ENCODE measurements around the gene GGT5. TPM values are rescaled to one million over a fixed set of nuclear protein-coding genes. Genes with fewer than 3 reads are reported as not detected.
A peak's percentile ranks its signal among the peaks of the same experiment; 100 is the strongest.
"Not testable (repeated sequence)": the region's sequence is repeated elsewhere in the genome, so short reads cannot be mapped to it uniquely, and the experiment has no call there.

GGT5 gene
- total RNA-seq, 4 donors from 2014 or later: 8.9 to 25.2 (median 12.3) TPM

GRCh38 chr22:24259459-24259858 is 14.6 kb upstream of the GGT5 start:
- H3K27me3 ChIP-seq, H3K4me3 ChIP-seq, H3K27ac ChIP-seq, H3K9me3 ChIP-seq, H3K36me3 ChIP-seq, H3K4me1 ChIP-seq: not testable (repeated sequence)
- TF ChIP-seq CTCF (IDR thresholded peaks at IDR 0.05): peak in 4 of 6 experiments; percentile 32 to 75 (median 66)
- peak; percentile 70 to 91 (median 87) for DNase-seq

- H3K4me1 ChIP-seq, H3K4me3 ChIP-seq, H3K27me3 ChIP-seq, H3K36me3 ChIP-seq, H3K27ac ChIP-seq, H3K9me3 ChIP-seq: not testable (repeated sequence)
- DNase-seq: peak in 1 of 3 donors; percentile 25
These were observed 11.9 kb upstream of the GGT5 start for GRCh38 chr22:24256736-24257135.

DNA sequence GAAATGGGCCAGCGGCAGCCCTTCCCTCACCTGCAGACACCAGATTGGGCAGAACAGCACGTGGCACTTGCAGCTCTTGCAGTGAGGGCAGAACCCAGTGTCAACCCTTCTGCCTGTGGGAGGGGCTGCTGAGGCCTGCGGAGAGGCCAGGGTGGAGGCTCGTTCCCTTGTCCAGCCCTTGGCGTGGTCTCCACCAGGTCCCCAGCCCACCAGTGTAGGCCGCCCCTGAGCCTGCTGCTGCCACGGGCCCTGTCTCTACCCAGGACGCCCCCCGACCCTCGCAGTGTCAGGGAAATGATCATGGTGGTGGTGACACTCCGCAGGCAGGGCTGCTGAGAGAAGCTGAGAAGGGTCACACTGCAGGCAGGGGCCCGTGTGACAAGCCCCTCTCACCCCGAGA is 11.3 kb upstream of the GGT5 start:
- H3K36me3 ChIP-seq, H3K4me1 ChIP-seq, H3K9me3 ChIP-seq, H3K27me3 ChIP-seq, H3K27ac ChIP-seq, H3K4me3 ChIP-seq: not testable (repeated sequence)
- peak in 1 of 3 donors; percentile 42 for DNase-seq

- not testable (repeated sequence) for H3K27me3 ChIP-seq, H3K27ac ChIP-seq, H3K36me3 ChIP-seq, H3K4me3 ChIP-seq, H3K4me1 ChIP-seq, H3K9me3 ChIP-seq
- DNase-seq: peak in 1 of 3 donors; percentile 22
These were observed 8.2 kb upstream of the GGT5 start for GRCh38 chr22:24253126-24253525.

GRCh38 chr22:24251286-24251685 is 6.4 kb upstream of the GGT5 start:
- H3K9me3 ChIP-seq, H3K4me3 ChIP-seq, H3K27ac ChIP-seq, H3K27me3 ChIP-seq, H3K36me3 ChIP-seq, H3K4me1 ChIP-seq, DNase-seq: not testable (repeated sequence)

- DNase-seq, H3K27ac ChIP-seq, H3K4me1 ChIP-seq, H3K9me3 ChIP-seq, H3K4me3 ChIP-seq, H3K27me3 ChIP-seq, H3K36me3 ChIP-seq: not testable (repeated sequence)
These were observed 4.5 kb upstream of the GGT5 start for GRCh38 chr22:24249413-24249812.

DNA sequence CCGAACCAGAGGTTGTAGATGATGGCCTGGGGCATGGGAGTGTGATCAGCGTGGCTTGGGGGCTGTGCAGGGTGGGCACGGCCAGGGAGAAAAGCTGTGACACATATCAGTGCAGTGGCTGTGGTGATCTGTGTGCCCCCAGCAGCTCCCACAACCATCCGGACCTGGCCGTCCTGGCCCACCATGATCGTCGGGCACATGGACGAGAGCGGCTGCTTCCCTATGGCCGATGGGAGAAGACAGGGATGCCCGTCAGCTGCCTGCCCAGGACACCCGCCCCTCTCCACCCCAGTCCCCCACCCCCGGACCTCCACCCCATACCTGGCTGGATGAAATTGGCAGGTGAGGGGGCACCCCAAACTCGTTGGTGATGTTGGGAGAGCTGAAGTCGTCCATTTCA is 3.7 kb upstream of the GGT5 start:
- not testable (repeated sequence) for H3K36me3 ChIP-seq, H3K9me3 ChIP-seq, H3K4me1 ChIP-seq, H3K27ac ChIP-seq, H3K27me3 ChIP-seq, H3K4me3 ChIP-seq
- DNase-seq: peak in 1 of 3 donors; percentile 13

GRCh38 chr22:24247564-24248344 is 2.9 kb upstream of the GGT5 start:
- Histone ChIP-seq H3K27me3 (no peaks in the 10 kb centered on the region), H3K9me3 (no peaks in the 10 kb centered on the region), H3K4me1 (peaks cover 0 to 8% (median 0%) of the 10 kb centered on the region in 4 donors), H3K4me3 (peak overlapping the region in 1 of 4 donors; percentile 5), H3K36me3 (no peaks in the 10 kb centered on the region), H3K27ac (peak overlapping the region in 2 of 4 donors; percentile 74 to 92)
- peak; percentile 69 to 88 (median 80) for DNase-seq
- TF ChIP-seq CTCF (IDR thresholded peaks at IDR 0.05) (peak; percentile 66 to 80 (median 77)), POLR2A (IDR thresholded peaks at IDR 0.05) (no peak)

DNA sequence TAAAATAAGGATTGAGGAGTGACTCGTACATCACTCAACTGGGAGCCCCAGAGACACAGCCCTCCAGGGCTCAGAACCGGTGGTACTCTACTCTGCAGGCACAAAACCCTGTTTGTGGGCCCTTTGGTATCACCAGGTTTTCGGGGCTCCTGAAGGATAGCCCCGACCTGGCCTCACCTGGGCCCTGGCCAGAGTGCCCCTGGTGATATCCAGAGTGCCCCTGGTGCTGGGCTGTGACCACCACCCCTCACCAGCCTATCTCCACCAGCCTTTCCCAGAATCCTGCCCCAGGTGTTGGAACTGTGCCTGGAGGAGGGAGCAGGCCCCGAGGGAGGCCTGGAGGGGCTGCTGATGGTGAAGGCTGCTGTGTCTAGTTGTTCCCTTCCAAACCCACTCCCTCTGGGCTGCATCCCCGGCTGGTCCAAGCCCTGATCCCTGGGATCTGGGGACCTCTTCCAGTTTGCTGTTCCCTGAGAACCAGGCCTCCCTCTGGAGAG is 2.2 kb upstream of the GGT5 start:
- TF ChIP-seq POLR2A (IDR thresholded peaks at IDR 0.05) (no peak), CTCF (IDR thresholded peaks at IDR 0.05) (no peak)

More for the DNA sequence above, 2.2 kb upstream of the GGT5 start:
- no peaks in the 10 kb centered on the region for H3K9me3 ChIP-seq
- no peaks in the 10 kb centered on the region for H3K27me3 ChIP-seq
- no peaks in the 10 kb centered on the region for H3K36me3 ChIP-seq
- H3K27ac ChIP-seq: peak overlapping the region; percentile 62 to 92 (median 68)
- H3K4me1 ChIP-seq: peaks cover 0 to 15% (median 6%) of the 10 kb centered on the region in 4 donors
- no peak for DNase-seq
- no peak overlapping the region for H3K4me3 ChIP-seq
